Measurements from ENCODE around the gene TAS2R40.
A peak's percentile ranks its signal among the peaks of the same experiment; 100 is the strongest.

The TAS2R40 gene

GRCh38 chr7:143225047-143225446 is 3.2 kb downstream of the TAS2R40 start:
- DNase-seq, result no peak

GRCh38 chr7:143227806-143228205 is 6.0 kb downstream of the TAS2R40 start:
- DNase-seq, result no peak

- DNase-seq, result peak; percentile 11
Observed at GRCh38 chr7:143229054-143229790, 7.4 kb downstream of the TAS2R40 start.

- no peak for DNase-seq
Observed at GRCh38 chr7:143230602-143231457, 9.0 kb downstream of the TAS2R40 start.

- no peak for DNase-seq
Observed at GRCh38 chr7:143233816-143234532, 12.1 kb downstream of the TAS2R40 start.

GRCh38 chr7:143234533-143234875 is 12.7 kb downstream of the TAS2R40 start:
- no peak for DNase-seq

GRCh38 chr7:143235561-143235960 is 13.7 kb downstream of the TAS2R40 start:
- no peak for DNase-seq

GRCh38 chr7:143236408-143236990 is 14.7 kb downstream of the TAS2R40 start:
- no peak for DNase-seq

- DNase-seq, result no peak
Observed at GRCh38 chr7:143237366-143237765, 15.5 kb downstream of the TAS2R40 start.

GRCh38 chr7:143238289-143238980 is 16.6 kb downstream of the TAS2R40 start:
- peak; percentile 8 for DNase-seq

GRCh38 chr7:143239813-143240212 is 18.0 kb downstream of the TAS2R40 start:
- DNase-seq, result peak; percentile 20

- peak; percentile 88 for DNase-seq
Observed at GRCh38 chr7:143240291-143241168, 18.7 kb downstream of the TAS2R40 start.

GRCh38 chr7:143242306-143242705 is 20.5 kb downstream of the TAS2R40 start:
- no peak for DNase-seq

GRCh38 chr7:143243111-143243510 is 21.3 kb downstream of the TAS2R40 start:
- no peak for DNase-seq

GRCh38 chr7:143243614-143244013 is 21.8 kb downstream of the TAS2R40 start:
- DNase-seq, result no peak

GRCh38 chr7:143244321-143244720 is 22.5 kb downstream of the TAS2R40 start:
- no peak for DNase-seq

GRCh38 chr7:143245123-143245522 is 23.3 kb downstream of the TAS2R40 start:
- peak; percentile 28 for DNase-seq

GRCh38 chr7:143247372-143247771 is 25.5 kb downstream of the TAS2R40 start:
- DNase-seq, result no peak

- DNase-seq, result no peak
Observed at GRCh38 chr7:143248761-143249354, 27.0 kb downstream of the TAS2R40 start.

GRCh38 chr7:143250199-143250598 is 28.4 kb downstream of the TAS2R40 start:
- no peak for DNase-seq

- DNase-seq, result no peak
Observed at GRCh38 chr7:143250822-143251221, 29.0 kb downstream of the TAS2R40 start.
